Caco-2 (cell line): ENCODE data around the gene RNF123. TPM values are rescaled to one million over a fixed set of nuclear protein-coding genes. Genes with fewer than 3 reads are reported as not detected.

ENCODE experiments used
- BruUV-seq: library from RNA; stranded (reverse); fragments of 400-500 nt; replicated peaks from 2 replicates; lab custom pipeline; 2021; lab: Mats Ljungman, UMichigan
- CTCF ChIA-PET: fragments of 300-600 bp; sonication (Branson Sonifier 250); formaldehyde crosslinking; loops from one replicate; lab custom pipeline; 2022; ENCODE audit warnings: antibody characterized with exemption; lab: Charles Lee
- POLR2A ChIA-PET: fragments of 300-600 bp; sonication (Branson Sonifier 250); formaldehyde crosslinking; loops from one replicate; lab custom pipeline; 2022; ENCODE audit warnings: antibody characterized with exemption; lab: Charles Lee
- DNase-seq, 2 experiments: peaks; one replicate each; pipeline versions ENCODE4 v3.0.0 to v3.0.0-alpha.2; 2020 to 2022
- H3K27me3 ChIP-seq: replicated peaks from 2 replicates; pipeline ENCODE4 v1.6.0; 2011; ENCODE audit warnings: low read length; ENCODE audit not compliant: control insufficient read depth, insufficient read depth
- H3K36me3 ChIP-seq: 2 replicates; pipeline ENCODE4 v1.5.1; 2011; ENCODE audit warnings: low read length; ENCODE audit not compliant: control insufficient read depth, insufficient read depth
- H3K4me1 ChIP-seq: fragments of 250-450 bp; sonication (Bioruptor Pico); 2 replicates; pipeline ENCODE4 v1.5.1; 2020; ENCODE audit warnings: mild to moderate bottlenecking
- H3K4me3 ChIP-seq: 2 replicates; pipeline ENCODE4 v1.5.1; 2011; ENCODE audit warnings: low read depth, mild to moderate bottlenecking, control low read depth, low read length
- H3K9me3 ChIP-seq: fragments of 250-450 bp; sonication (Bioruptor Pico); 2 replicates; pipeline ENCODE4 v1.5.1; 2020; ENCODE audit warnings: mild to moderate bottlenecking, moderate library complexity
- H3K27ac Mint-ChIP-seq: one replicate; pipeline ENCODE4 v1.8.0; 2022; ENCODE audit warnings: mixed read lengths; ENCODE audit not compliant: unreplicated experiment
- H3K27me3 Mint-ChIP-seq: one replicate; pipeline ENCODE4 v1.8.0; 2022; ENCODE audit warnings: mixed read lengths; ENCODE audit not compliant: insufficient read depth, unreplicated experiment
- H3K36me3 Mint-ChIP-seq: one replicate; pipeline ENCODE4 v1.8.0; 2022; ENCODE audit warnings: mild to moderate bottlenecking, mixed read lengths; ENCODE audit not compliant: insufficient read depth, unreplicated experiment
- H3K4me1 Mint-ChIP-seq: one replicate; pipeline ENCODE4 v1.8.0; 2022; ENCODE audit warnings: low read depth, mixed read lengths; ENCODE audit not compliant: unreplicated experiment
- H3K4me3 Mint-ChIP-seq: one replicate; pipeline ENCODE4 v1.8.0; 2022; ENCODE audit warnings: mild to moderate bottlenecking, moderate library complexity, mixed read lengths; ENCODE audit not compliant: unreplicated experiment
- H3K9me3 Mint-ChIP-seq: one replicate; pipeline ENCODE4 v1.8.0; 2022; ENCODE audit warnings: mixed read lengths; ENCODE audit not compliant: unreplicated experiment
- intact Hi-C: fragments of 100-400 bp; cut with micrococcal nuclease; formaldehyde crosslinking; loops from one replicate; pipeline ENCODE4 v1.10.0; 2022; ENCODE audit not compliant: unreplicated experiment
- total RNA-seq: library from RNA; stranded (reverse); gene quantifications from 2 replicates; pipeline ENCODE4 v1.2.3, GENCODE V29; 2022
- TF ChIP-seq, protein P1 (sequence below), 2 experiments: fragments of 200-600 bp in 1 of 2; IDR thresholded peaks; 1 replicate in 1 of 2; 2 replicates in 1 of 2; pipeline versions ENCODE4 v1.5.1 to v1.8.0; 2011 to 2022; ENCODE audit warnings: antibody characterized with exemption in 1 of 2, control low read depth in 1 of 2, inconsistent platforms in 1 of 2, low read depth in 1 of 2, low read length in 1 of 2, mild to moderate bottlenecking in 1 of 2, moderate library complexity in 1 of 2; ENCODE audit not compliant: insufficient read depth in 1 of 2, severe bottlenecking in 1 of 2, unreplicated experiment in 1 of 2

The RNF123 gene
- total RNA-seq, 1 experiment from 2014 or later, result 45.2 TPM

DNA sequence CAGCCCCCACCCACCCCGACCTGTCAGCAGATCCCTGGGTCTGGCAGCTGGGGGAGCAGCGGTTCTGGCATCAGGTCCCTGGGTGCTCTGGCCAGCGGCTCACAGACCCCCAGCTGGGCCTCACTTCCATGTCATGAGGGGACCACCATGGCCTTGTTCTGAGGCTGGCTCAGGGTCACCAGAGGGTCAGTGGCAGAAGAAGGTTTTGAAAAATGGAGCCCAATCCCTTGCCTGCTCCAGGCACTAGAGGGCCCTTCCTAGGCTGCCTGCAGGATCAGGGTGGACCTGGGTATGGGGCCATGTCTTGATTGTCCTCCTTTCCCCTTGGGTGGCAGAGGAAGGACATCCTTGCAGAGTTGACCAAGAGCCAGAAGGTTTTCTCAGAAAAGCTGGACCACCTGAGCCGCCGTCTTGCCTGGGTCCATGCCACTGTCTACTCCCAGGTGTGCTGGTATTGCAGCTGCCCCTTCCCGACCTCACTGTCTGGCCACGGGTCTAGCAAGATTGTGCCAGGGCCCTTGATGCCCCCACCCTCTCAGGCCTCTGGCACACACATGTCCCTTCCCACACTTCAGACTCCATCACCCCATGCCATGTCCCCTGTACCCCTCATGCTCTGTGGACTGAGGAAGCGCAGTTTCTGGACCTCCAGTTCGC is 17.2 kb downstream of the RNF123 start:
- H3K36me3 ChIP-seq, result no peaks in the 10 kb centered on the region; the same call in 1 of the 2 replicates
- TF ChIP-seq, protein P1, sequence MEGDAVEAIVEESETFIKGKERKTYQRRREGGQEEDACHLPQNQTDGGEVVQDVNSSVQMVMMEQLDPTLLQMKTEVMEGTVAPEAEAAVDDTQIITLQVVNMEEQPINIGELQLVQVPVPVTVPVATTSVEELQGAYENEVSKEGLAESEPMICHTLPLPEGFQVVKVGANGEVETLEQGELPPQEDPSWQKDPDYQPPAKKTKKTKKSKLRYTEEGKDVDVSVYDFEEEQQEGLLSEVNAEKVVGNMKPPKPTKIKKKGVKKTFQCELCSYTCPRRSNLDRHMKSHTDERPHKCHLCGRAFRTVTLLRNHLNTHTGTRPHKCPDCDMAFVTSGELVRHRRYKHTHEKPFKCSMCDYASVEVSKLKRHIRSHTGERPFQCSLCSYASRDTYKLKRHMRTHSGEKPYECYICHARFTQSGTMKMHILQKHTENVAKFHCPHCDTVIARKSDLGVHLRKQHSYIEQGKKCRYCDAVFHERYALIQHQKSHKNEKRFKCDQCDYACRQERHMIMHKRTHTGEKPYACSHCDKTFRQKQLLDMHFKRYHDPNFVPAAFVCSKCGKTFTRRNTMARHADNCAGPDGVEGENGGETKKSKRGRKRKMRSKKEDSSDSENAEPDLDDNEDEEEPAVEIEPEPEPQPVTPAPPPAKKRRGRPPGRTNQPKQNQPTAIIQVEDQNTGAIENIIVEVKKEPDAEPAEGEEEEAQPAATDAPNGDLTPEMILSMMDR (IDR thresholded peaks at IDR 0.05; ENCODE audit: insufficient read depth in 1 of 2, low read depth in 1 of 2, low read length in 1 of 2, severe bottlenecking in 1 of 2, unreplicated experiment in 1 of 2), result no peak
- H3K4me3 Mint-ChIP-seq, result no peak overlapping the region
- H3K9me3 ChIP-seq, result no peaks in the 10 kb centered on the region
- H3K27me3 Mint-ChIP-seq, result no peaks in the 10 kb centered on the region
- no peaks in the 10 kb centered on the region for H3K4me1 ChIP-seq
- no peaks in the 10 kb centered on the region for H3K27me3 ChIP-seq
- H3K4me1 Mint-ChIP-seq, result no peaks in the 10 kb centered on the region
- H3K4me3 ChIP-seq, result no peak overlapping the region
- ChIA-PET CTCF (no interaction called here), POLR2A (no interaction called here)
- no TSS peak for BruUV-seq
- intact Hi-C loops, result no loop called here
- H3K9me3 Mint-ChIP-seq, result no peaks in the 10 kb centered on the region
- no peak for DNase-seq
- H3K27ac Mint-ChIP-seq, result no peak overlapping the region
- H3K36me3 Mint-ChIP-seq, result peaks cover 5% of the 10 kb centered on the region

DNA sequence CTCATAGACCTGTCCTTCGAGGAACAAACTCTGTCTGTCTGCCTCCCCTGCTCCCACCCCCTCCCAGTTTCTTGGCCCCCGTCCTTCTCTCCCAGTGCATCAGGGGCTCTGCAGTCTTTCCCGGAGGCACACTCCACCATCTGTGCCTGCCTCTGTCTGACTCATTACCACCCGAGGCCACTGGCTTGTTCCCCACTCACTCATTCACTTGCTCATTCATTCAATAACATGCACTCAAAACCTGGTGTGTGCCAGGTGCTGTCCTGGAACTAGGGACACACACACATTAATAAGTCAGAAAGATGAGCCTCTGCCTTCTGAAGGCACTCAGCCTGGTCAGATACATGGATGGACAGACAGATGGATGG is 17.7 kb downstream of the RNF123 start:
- Histone ChIP-seq H3K27me3 (no peaks in the 10 kb centered on the region), H3K36me3 (no peaks in the 10 kb centered on the region; the same call in 1 of the 2 replicates), H3K4me1 (no peaks in the 10 kb centered on the region), H3K4me3 (no peak overlapping the region), H3K9me3 (no peaks in the 10 kb centered on the region)
- intact Hi-C loops, result no loop called here
- TF ChIP-seq, protein P1 (IDR thresholded peaks at IDR 0.05; ENCODE audit: insufficient read depth in 1 of 2, low read depth in 1 of 2, low read length in 1 of 2, severe bottlenecking in 1 of 2, unreplicated experiment in 1 of 2), result no peak
- H3K27me3 Mint-ChIP-seq, result no peaks in the 10 kb centered on the region
- ChIA-PET CTCF (no interaction called here), POLR2A (no interaction called here)
- H3K4me3 Mint-ChIP-seq, result no peak overlapping the region
- H3K27ac Mint-ChIP-seq, result no peak overlapping the region
- no peaks in the 10 kb centered on the region for H3K9me3 Mint-ChIP-seq
- H3K4me1 Mint-ChIP-seq, result no peaks in the 10 kb centered on the region
- BruUV-seq, result no TSS peak
- H3K36me3 Mint-ChIP-seq, result peaks cover 5% of the 10 kb centered on the region
- DNase-seq, result no peak

DNA sequence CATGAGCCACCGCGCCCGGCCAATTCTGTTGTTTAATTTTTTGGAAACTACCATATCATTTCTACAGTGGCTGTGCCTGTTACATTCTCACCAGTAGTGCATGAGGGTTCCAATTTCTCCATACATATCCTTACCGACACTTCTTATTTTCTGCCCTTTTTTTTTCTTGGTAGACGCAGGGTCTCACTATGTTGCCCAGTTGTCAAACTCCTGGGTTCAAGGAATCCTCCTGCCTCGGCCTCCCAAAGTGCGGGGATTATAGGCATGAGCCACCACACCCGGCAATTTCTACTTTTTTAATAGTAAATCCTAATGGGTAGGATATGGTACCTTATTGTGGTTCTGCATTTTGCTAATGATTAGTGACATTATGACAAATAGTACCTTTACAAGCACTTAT is 20.5 kb downstream of the RNF123 start:
- H3K27me3 ChIP-seq, result no peaks in the 10 kb centered on the region
- H3K9me3 Mint-ChIP-seq, result no peaks in the 10 kb centered on the region
- TF ChIP-seq, protein P1 (IDR thresholded peaks at IDR 0.05; ENCODE audit: insufficient read depth in 1 of 2, low read depth in 1 of 2, low read length in 1 of 2, severe bottlenecking in 1 of 2, unreplicated experiment in 1 of 2), result no peak
- ChIA-PET CTCF (no interaction called here), POLR2A (no interaction called here)
- H3K36me3 ChIP-seq, result no peaks in the 10 kb centered on the region
- H3K36me3 Mint-ChIP-seq, result peaks cover 12% of the 10 kb centered on the region
- no peaks in the 10 kb centered on the region for H3K9me3 ChIP-seq
- DNase-seq, result no peak
- H3K27me3 Mint-ChIP-seq, result no peaks in the 10 kb centered on the region
- H3K4me1 Mint-ChIP-seq, result no peaks in the 10 kb centered on the region
- no peak overlapping the region for H3K4me3 ChIP-seq
- BruUV-seq, result no TSS peak
- H3K4me3 Mint-ChIP-seq, result no peak overlapping the region
- H3K27ac Mint-ChIP-seq, result no peak overlapping the region
- no peaks in the 10 kb centered on the region for H3K4me1 ChIP-seq
- intact Hi-C loops, result no loop called here
